Karpas-422 (cell line): ENCODE measurements around the gene GPC5. TPM values are rescaled to one million over a fixed set of nuclear protein-coding genes. Genes with fewer than 3 reads are reported as not detected.

Experiments
- DNase-seq: peaks from one replicate; pipeline ENCODE4 v3.0.0-alpha.2; 2015
- H2AFZ ChIP-seq: fragments of 200-600 bp; sonication (generic); 2 replicates; pipeline ENCODE4 v1.6.1; 2014; ENCODE audit warnings: antibody characterized with exemption, low read length, mixed read lengths
- H3K27ac ChIP-seq: fragments of 200-600 bp; sonication (generic); 2 replicates; pipeline ENCODE4 v1.5.1; 2014; ENCODE audit warnings: mild to moderate bottlenecking, low read length, moderate library complexity
- H3K27me3 ChIP-seq: fragments of 200-600 bp; sonication (generic); 2 replicates; pipeline ENCODE4 v1.6.1; 2014; ENCODE audit warnings: low read length, mixed read lengths
- H3K36me3 ChIP-seq: fragments of 200-600 bp; sonication (generic); 2 replicates; pipeline ENCODE4 v1.6.1; 2014; ENCODE audit warnings: low read length, mixed read lengths; ENCODE audit not compliant: insufficient read depth
- H3K4me1 ChIP-seq: fragments of 200-600 bp; sonication (generic); 2 replicates; pipeline ENCODE4 v1.6.1; 2014; ENCODE audit warnings: mild to moderate bottlenecking, low read length, mixed read lengths
- H3K4me2 ChIP-seq: fragments of 200-600 bp; sonication (generic); 2 replicates; pipeline ENCODE4 v1.6.1; 2014; ENCODE audit warnings: low read length, low read depth, mild to moderate bottlenecking; ENCODE audit not compliant: poor library complexity, severe bottlenecking
- H3K4me3 ChIP-seq: fragments of 200-600 bp; sonication (generic); 2 replicates; pipeline ENCODE4 v1.5.1; 2014; ENCODE audit warnings: mild to moderate bottlenecking, antibody characterized with exemption, low read length, mixed read lengths
- H3K79me2 ChIP-seq: fragments of 200-600 bp; sonication (generic); 2 replicates; pipeline ENCODE4 v1.6.1; 2014; ENCODE audit warnings: mild to moderate bottlenecking, low read length, mixed read lengths
- H3K9ac ChIP-seq: fragments of 200-600 bp; sonication (generic); 2 replicates; pipeline ENCODE4 v1.6.0; 2014; ENCODE audit warnings: low read length
- H3K9me2 ChIP-seq: fragments of 200-600 bp; sonication (generic), shearing (Covaris generic); replicated peaks from 2 replicates; pipeline ENCODE4 v1.6.0; 2014; ENCODE audit warnings: mild to moderate bottlenecking, low read length, moderate library complexity; ENCODE audit not compliant: insufficient read depth
- H3K9me3 ChIP-seq: fragments of 300-700, 200-600 bp; sonication (generic); 2 replicates; pipeline ENCODE4 v1.6.1; 2014; ENCODE audit warnings: low read length, mixed read lengths
- H4K20me1 ChIP-seq: fragments of 200-600 bp; sonication (generic); 2 replicates; pipeline ENCODE4 v1.6.1; 2014; ENCODE audit warnings: mild to moderate bottlenecking, antibody characterized with exemption, low read length, low read depth; ENCODE audit not compliant: insufficient read depth
- total RNA-seq: library from RNA; depleted of rRNA; stranded (reverse); fragments of >200 nt; shearing (Covaris generic); gene quantifications from 2 replicates; pipeline ENCODE4 v1.2.3, GENCODE V29; 2014; ENCODE audit warnings: low replicate concordance

The GPC5 gene
- total RNA-seq, 1 experiment from 2014 or later: not detected

DNA sequence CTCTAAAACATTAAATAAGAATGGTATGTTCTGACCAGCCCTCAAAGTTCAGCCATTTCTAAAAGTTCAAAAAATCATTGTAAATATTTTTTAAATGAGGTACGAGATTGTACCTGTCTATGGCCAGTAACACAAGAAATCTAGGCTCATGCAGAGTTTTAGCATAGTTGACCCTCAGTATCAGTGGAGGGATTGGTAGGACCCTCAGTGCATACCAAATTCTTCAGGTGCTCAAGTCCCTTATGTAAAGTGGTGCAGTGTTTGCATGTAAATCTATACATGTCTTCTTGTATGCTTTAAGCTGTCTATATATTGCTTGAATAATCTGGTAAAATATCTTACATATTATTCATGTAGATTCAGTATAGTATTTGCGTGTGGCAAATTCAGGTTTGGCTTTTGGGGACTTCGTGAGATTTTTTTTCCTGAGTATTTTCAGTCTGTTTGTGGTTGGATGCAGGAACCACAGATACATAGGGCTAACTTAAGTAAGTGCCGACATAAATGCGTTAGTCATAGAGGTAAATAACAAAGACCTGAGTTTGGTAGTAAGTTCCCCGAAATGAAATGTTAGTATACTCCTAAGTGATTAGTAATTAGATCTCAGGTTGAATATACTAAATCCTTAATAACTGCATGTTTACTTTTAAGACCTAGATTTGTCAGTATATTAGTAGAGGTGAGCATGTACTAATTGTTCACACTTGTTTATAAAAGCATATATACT lies 43.2 kb upstream of the GPC5 start:
- Histone ChIP-seq H3K36me3 (peaks cover 91% of the 10 kb centered on the region), H3K4me1 (peaks cover 65% of the 10 kb centered on the region), H3K27me3 (no peaks in the 10 kb centered on the region), H3K79me2 (peaks cover 20% of the 10 kb centered on the region), H3K9me3 (no peaks in the 10 kb centered on the region), H3K9me2 (no peaks in the 10 kb centered on the region), H3K9ac (no peak overlapping the region), H3K4me2 (no peak overlapping the region), H3K27ac (no peak overlapping the region), H4K20me1 (peaks cover 60% of the 10 kb centered on the region), H2AFZ (no peak overlapping the region), H3K4me3 (no peak overlapping the region)
- peak; percentile 49 for DNase-seq

DNA sequence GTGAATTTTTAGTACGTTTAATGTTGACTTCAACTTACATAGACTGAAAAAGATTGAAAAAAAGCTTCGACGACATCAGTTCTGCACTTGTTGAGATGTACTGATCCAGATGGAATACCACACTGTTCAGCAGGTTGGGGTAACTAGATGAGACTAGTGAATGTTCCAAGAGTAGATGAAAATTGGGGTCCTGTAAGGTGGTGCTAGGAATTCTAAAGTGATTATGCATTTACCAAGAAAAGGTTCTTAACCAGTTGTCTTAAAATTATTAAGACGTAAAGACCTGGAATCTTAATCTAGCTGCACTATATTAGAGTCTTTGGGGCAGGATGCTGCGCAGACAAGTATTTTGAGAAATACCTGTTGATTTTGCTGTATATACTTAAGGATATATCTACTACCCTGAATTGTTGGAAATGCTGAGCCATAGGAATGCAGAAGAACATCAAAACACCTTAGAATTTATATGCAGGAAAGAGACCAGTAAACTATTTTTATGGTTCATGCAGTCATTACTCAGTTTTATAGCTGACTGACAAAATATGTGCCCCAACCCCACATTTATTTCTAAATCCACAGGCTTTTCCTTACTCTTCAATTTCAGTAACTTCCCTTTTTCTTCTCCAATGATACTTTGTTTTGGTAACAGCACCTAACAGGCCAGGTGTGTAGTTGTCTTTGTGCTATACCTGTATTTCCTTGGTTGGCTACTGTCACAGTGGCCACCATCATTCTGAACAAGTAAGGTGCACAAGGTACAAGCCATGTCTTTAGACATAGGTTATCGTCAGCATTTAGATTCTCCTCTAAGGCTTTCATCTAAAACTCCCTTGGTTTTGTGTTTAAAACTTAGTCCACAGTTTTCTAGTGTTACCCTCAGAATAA lies 42.4 kb upstream of the GPC5 start:
- peaks cover 57% of the 10 kb centered on the region for H3K4me1 ChIP-seq
- no peaks in the 10 kb centered on the region for H3K27me3 ChIP-seq
- H3K9ac ChIP-seq: no peak overlapping the region
- H3K4me3 ChIP-seq: no peak overlapping the region
- H3K79me2 ChIP-seq: peaks cover 12% of the 10 kb centered on the region
- no peak overlapping the region for H2AFZ ChIP-seq
- peaks cover 52% of the 10 kb centered on the region for H4K20me1 ChIP-seq
- no peak overlapping the region for H3K4me2 ChIP-seq
- no peaks in the 10 kb centered on the region for H3K9me3 ChIP-seq
- no peaks in the 10 kb centered on the region for H3K9me2 ChIP-seq
- peaks cover 88% of the 10 kb centered on the region for H3K36me3 ChIP-seq
- DNase-seq: peak; percentile 46
- no peak overlapping the region for H3K27ac ChIP-seq

DNA sequence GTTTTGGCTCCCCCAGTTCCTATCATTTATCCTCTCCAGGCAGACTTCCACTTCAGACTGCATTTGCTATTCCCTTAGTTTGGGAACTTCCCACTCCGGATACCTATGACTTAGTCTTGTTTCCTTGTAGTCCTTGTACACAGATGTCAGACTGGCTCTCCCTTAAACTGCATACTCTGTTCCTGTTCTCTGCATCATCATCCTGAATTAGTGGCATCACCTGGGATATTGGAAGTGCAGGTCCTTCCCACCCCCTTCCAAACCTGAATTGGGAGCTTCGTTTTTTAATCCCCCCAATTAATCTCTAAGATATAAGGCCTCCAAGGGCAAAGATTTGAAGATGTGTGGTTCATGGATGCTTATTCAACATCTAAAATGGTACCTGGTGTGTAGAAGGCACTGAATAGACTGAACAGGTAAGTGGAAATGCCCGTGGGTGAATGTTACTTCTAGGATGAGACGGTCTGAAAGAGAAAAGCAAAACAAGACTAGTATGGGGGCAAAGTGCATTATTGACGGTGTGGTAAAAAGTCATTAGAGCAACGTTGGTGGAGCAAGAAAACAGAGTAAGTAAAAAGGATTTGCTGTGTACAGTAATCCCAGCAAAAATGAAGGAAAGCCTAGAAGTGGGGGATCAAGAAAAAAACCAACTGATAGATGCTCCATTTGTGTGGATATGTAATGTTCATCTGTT lies 41.4 kb upstream of the GPC5 start:
- H3K4me1 ChIP-seq: peaks cover 47% of the 10 kb centered on the region
- peak; percentile 46 for DNase-seq
- H2AFZ ChIP-seq: no peak overlapping the region
- peaks cover 42% of the 10 kb centered on the region for H4K20me1 ChIP-seq
- H3K9ac ChIP-seq: no peak overlapping the region
- H3K27ac ChIP-seq: peak overlapping the region; percentile 54; the same call in 1 of the 2 replicates
- no peaks in the 10 kb centered on the region for H3K9me3 ChIP-seq
- H3K27me3 ChIP-seq: no peaks in the 10 kb centered on the region
- no peak overlapping the region for H3K4me3 ChIP-seq
- H3K4me2 ChIP-seq: no peak overlapping the region
- peaks cover 2% of the 10 kb centered on the region for H3K79me2 ChIP-seq
- H3K9me2 ChIP-seq: no peaks in the 10 kb centered on the region
- peaks cover 84% of the 10 kb centered on the region for H3K36me3 ChIP-seq

DNA sequence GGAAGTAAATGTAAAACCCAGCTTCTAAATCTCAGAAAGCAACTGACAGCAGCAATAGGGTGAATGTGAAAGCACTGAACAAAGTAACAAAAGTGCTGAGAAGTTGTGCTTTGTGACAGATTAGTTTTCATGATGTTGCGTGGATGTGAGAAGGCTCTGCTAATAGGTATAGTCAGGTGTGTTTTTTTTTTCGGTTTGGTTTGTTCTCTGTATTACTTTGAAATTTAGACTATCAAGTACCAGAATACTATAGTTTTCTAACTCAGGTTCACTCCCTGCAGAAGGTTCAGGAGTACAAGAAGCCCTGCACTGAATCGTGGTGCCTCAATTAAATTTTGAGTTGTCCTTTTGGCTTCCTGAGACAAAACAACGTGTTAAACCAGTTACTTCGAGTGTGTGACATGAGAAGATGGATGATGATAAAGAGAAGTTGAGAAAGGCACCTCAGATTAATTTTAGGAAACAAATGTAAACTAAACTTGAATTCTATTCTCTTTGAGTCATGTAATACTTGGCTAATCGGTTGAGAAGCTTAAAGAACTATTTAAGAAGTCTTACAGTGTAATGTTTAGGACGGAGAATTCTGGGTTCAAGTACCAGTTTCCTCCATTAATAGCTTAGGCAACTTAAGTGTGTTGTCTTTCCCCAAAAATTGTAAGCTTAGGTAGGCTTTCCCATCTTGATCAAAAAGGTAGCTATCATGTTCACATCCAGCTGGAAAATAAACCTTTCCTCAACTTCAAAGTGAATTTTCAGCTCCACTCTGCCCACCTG lies 40.6 kb upstream of the GPC5 start:
- Histone ChIP-seq H3K36me3 (peaks cover 79% of the 10 kb centered on the region), H3K27ac (peak overlapping the region; percentile 54), H3K79me2 (no peaks in the 10 kb centered on the region), H3K27me3 (no peaks in the 10 kb centered on the region), H3K4me1 (peaks cover 45% of the 10 kb centered on the region), H3K9ac (no peak overlapping the region), H3K9me3 (no peaks in the 10 kb centered on the region), H2AFZ (no peak overlapping the region), H3K9me2 (no peaks in the 10 kb centered on the region), H4K20me1 (peaks cover 35% of the 10 kb centered on the region), H3K4me2 (no peak overlapping the region), H3K4me3 (no peak overlapping the region)
- peak; percentile 48 for DNase-seq

DNA sequence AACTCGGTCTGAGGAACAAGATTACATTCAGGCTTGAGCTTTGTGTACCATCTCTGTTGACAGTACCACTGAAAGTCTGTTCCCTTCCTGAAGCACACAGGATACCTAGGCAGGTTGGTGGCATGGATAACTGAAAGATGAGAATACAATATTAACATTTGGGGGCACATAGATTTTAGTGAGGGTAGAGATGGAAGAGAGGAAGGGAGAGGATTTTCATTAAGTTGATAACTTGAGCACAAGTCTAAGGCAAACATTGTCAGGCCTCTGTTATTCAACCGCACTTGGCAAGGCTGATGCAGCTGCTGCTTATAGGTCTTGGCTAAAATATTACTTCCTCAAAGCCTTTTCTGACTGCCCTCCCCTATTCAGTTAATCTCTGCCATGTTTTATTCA lies 40.0 kb upstream of the GPC5 start:
- Histone ChIP-seq H4K20me1 (peaks cover 31% of the 10 kb centered on the region), H3K9ac (no peak overlapping the region), H3K4me2 (no peak overlapping the region), H3K9me3 (no peaks in the 10 kb centered on the region), H3K9me2 (no peaks in the 10 kb centered on the region), H3K27me3 (no peaks in the 10 kb centered on the region), H3K4me3 (no peak overlapping the region), H3K27ac (peak overlapping the region; percentile 54), H3K36me3 (peaks cover 73% of the 10 kb centered on the region), H2AFZ (no peak overlapping the region), H3K4me1 (peaks cover 41% of the 10 kb centered on the region), H3K79me2 (no peaks in the 10 kb centered on the region)
- DNase-seq: peak; percentile 71

DNA sequence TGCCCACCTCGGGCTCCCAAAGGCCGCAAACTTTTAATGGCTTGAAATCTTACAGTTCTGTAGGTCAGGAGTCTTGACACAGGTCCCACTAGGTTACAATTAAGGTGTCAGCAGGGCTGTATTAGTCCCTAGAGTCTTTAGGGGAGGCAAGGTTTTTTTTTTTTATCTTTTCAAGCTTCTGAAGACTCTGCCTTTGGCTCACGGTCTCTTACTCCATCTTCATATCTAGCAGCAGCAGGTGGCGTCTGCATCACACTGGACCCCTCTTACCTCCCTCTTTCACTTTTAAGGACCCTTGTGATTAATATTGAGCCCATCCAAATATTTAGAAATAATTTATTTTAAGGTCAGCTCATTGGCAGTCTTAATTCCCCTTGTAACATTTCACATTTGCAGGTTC lies 39.3 kb upstream of the GPC5 start:
- Histone ChIP-seq H3K9me2 (no peaks in the 10 kb centered on the region), H3K27me3 (no peaks in the 10 kb centered on the region), H4K20me1 (peaks cover 24% of the 10 kb centered on the region), H3K4me3 (no peak overlapping the region), H3K4me2 (no peak overlapping the region), H3K27ac (peak overlapping the region; percentile 54), H2AFZ (no peak overlapping the region), H3K9me3 (no peaks in the 10 kb centered on the region), H3K9ac (no peak overlapping the region), H3K79me2 (no peaks in the 10 kb centered on the region), H3K36me3 (peaks cover 66% of the 10 kb centered on the region), H3K4me1 (peaks cover 35% of the 10 kb centered on the region)
- peak; percentile 56 for DNase-seq

DNA sequence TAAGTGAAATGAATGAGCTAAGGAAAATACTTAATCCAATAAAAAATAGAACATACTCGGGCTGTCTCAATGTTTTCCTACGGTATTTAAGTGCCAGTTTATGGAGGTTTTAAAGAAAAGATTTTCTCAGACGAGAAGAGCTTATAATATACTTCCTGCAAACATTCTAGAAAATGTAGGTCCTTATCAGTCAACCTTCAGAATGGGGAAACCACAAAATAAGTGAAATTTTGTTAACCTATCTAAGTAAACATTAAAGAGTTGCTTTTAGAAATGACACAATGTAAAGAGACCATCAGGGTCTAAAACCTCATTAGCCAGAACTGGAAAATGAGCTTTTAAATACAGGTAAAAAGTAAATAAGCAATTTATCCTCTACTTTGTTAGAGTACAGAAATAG lies 38.8 kb upstream of the GPC5 start:
- no peak overlapping the region for H3K4me3 ChIP-seq

More for the DNA sequence above, 38.8 kb upstream of the GPC5 start:
- peak; percentile 46 for DNase-seq
- H3K36me3 ChIP-seq: peaks cover 61% of the 10 kb centered on the region
- H3K4me2 ChIP-seq: no peak overlapping the region
- H2AFZ ChIP-seq: no peak overlapping the region
- no peaks in the 10 kb centered on the region for H3K27me3 ChIP-seq
- H4K20me1 ChIP-seq: peaks cover 20% of the 10 kb centered on the region
- no peak overlapping the region for H3K9ac ChIP-seq
- H3K9me3 ChIP-seq: no peaks in the 10 kb centered on the region
- H3K4me1 ChIP-seq: peaks cover 34% of the 10 kb centered on the region
- no peaks in the 10 kb centered on the region for H3K79me2 ChIP-seq
- H3K9me2 ChIP-seq: no peaks in the 10 kb centered on the region
- H3K27ac ChIP-seq: no peak overlapping the region
